ENCODE measurements around the gene ANKRD13C.

DNA sequence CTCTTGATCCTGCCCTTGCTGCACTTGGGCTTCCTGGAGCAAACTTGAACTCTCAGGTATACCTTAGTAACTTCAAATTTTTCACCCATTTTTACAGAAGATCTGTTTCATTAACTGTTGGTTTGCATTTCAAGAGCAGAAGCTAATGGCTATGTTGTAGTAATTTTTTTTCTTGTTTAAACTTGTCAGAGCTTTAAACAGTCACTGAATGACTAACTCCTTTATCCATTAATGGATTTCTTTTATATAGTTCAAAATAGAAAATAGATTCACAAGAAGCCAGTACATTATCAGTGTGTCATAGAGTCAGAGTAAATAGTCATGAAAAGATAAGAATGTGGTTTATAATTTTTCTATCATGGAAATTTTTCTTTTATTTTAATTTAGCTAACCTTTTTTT is 119.8 kb downstream of the ANKRD13C start:
- TF ChIP-seq FOXM1 (IDR thresholded peaks at IDR 0.05; ENCODE audit: borderline replicate concordance, low read depth), result no peak
- TF ChIP-seq TEAD4 (IDR thresholded peaks at IDR 0.05), result no peak
- TF ChIP-seq EGR1 (IDR thresholded peaks at IDR 0.05), result no peak
- TF ChIP-seq RAD21 (IDR thresholded peaks at IDR 0.05; ENCODE audit: low read depth), result no peak
- TF ChIP-seq, protein P1, sequence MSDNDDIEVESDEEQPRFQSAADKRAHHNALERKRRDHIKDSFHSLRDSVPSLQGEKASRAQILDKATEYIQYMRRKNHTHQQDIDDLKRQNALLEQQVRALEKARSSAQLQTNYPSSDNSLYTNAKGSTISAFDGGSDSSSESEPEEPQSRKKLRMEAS (IDR thresholded peaks at IDR 0.05), result no peak
- no peak for TF ChIP-seq NFIC (IDR thresholded peaks at IDR 0.05)
- TF ChIP-seq, protein P2, sequence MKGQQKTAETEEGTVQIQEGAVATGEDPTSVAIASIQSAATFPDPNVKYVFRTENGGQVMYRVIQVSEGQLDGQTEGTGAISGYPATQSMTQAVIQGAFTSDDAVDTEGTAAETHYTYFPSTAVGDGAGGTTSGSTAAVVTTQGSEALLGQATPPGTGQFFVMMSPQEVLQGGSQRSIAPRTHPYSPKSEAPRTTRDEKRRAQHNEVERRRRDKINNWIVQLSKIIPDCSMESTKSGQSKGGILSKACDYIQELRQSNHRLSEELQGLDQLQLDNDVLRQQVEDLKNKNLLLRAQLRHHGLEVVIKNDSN (IDR thresholded peaks at IDR 0.05), result no peak
- TF ChIP-seq, protein P3, sequence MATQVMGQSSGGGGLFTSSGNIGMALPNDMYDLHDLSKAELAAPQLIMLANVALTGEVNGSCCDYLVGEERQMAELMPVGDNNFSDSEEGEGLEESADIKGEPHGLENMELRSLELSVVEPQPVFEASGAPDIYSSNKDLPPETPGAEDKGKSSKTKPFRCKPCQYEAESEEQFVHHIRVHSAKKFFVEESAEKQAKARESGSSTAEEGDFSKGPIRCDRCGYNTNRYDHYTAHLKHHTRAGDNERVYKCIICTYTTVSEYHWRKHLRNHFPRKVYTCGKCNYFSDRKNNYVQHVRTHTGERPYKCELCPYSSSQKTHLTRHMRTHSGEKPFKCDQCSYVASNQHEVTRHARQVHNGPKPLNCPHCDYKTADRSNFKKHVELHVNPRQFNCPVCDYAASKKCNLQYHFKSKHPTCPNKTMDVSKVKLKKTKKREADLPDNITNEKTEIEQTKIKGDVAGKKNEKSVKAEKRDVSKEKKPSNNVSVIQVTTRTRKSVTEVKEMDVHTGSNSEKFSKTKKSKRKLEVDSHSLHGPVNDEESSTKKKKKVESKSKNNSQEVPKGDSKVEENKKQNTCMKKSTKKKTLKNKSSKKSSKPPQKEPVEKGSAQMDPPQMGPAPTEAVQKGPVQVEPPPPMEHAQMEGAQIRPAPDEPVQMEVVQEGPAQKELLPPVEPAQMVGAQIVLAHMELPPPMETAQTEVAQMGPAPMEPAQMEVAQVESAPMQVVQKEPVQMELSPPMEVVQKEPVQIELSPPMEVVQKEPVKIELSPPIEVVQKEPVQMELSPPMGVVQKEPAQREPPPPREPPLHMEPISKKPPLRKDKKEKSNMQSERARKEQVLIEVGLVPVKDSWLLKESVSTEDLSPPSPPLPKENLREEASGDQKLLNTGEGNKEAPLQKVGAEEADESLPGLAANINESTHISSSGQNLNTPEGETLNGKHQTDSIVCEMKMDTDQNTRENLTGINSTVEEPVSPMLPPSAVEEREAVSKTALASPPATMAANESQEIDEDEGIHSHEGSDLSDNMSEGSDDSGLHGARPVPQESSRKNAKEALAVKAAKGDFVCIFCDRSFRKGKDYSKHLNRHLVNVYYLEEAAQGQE (IDR thresholded peaks at IDR 0.05; ENCODE audit: low read depth), result no peak
- no peak for TF ChIP-seq EP300 (IDR thresholded peaks at IDR 0.05; ENCODE audit: borderline replicate concordance)
- TF ChIP-seq TAF1 (IDR thresholded peaks at IDR 0.05; ENCODE audit: low read depth), result no peak
- no peak for TF ChIP-seq CEBPB (IDR thresholded peaks at IDR 0.05)
- TF ChIP-seq CREB1 (IDR thresholded peaks at IDR 0.05; ENCODE audit: low read depth), result no peak

Data from Ishikawa (cell line).